ENCODE data around the gene KRT38.

DNA sequence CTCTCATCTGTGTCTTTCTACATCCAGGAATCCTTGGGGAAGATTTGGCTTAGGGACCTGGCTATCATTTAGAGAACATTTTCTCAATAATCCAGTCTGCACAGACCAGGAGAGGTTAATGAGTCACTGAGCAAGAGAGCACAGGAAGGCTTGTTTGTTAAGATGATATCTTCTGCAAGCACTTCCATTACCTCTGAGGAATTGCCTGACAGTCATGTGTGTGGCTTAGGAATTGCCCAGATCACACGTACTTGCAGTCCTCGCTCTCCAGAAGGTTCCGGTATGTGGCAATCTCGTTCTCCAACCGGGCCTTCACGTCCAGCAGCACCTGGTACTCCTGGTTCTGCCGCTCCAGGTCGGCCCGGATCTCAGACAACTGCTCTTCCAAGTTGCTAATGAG is 19.7 kb downstream of the KRT38 start:
- no peak for TF ChIP-seq POLR2A (IDR thresholded peaks at IDR 0.05)
- TF ChIP-seq, protein P1, sequence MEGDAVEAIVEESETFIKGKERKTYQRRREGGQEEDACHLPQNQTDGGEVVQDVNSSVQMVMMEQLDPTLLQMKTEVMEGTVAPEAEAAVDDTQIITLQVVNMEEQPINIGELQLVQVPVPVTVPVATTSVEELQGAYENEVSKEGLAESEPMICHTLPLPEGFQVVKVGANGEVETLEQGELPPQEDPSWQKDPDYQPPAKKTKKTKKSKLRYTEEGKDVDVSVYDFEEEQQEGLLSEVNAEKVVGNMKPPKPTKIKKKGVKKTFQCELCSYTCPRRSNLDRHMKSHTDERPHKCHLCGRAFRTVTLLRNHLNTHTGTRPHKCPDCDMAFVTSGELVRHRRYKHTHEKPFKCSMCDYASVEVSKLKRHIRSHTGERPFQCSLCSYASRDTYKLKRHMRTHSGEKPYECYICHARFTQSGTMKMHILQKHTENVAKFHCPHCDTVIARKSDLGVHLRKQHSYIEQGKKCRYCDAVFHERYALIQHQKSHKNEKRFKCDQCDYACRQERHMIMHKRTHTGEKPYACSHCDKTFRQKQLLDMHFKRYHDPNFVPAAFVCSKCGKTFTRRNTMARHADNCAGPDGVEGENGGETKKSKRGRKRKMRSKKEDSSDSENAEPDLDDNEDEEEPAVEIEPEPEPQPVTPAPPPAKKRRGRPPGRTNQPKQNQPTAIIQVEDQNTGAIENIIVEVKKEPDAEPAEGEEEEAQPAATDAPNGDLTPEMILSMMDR (IDR thresholded peaks at IDR 0.05): no peak
